ENCODE results near the gene TBC1D5.

The TBC1D5 gene

GRCh38 chr3:17372362-17373210 is 369.8 kb downstream of the TBC1D5 start:
- no peak for TF ChIP-seq CTCF (IDR thresholded peaks at IDR 0.05; ENCODE audit: extremely low read depth, insufficient read depth, missing control alignments)
- no peak for DNase-seq (ENCODE audit: low spot score)
- in situ Hi-C loops (cut with MboI; ENCODE audit: low pct_unique_long_range_greater_than_20kb, low sequenced_read_pairs, unreplicated experiment), result no loop called here

GRCh38 chr3:17369973-17370372 is 372.5 kb downstream of the TBC1D5 start:
- no peak for TF ChIP-seq CTCF (IDR thresholded peaks at IDR 0.05; ENCODE audit: extremely low read depth, insufficient read depth, missing control alignments)
- DNase-seq (ENCODE audit: low spot score), result no peak
- in situ Hi-C loops (cut with MboI; ENCODE audit: low pct_unique_long_range_greater_than_20kb, low sequenced_read_pairs, unreplicated experiment), result no loop called here

- no peak for TF ChIP-seq CTCF (IDR thresholded peaks at IDR 0.05; ENCODE audit: extremely low read depth, insufficient read depth, missing control alignments)
- in situ Hi-C loops (cut with MboI; ENCODE audit: low pct_unique_long_range_greater_than_20kb, low sequenced_read_pairs, unreplicated experiment), result no loop called here
- no peak for DNase-seq (ENCODE audit: low spot score)
Observed at GRCh38 chr3:17367171-17367570, 375.3 kb downstream of the TBC1D5 start.

GRCh38 chr3:17360991-17361390 is 381.4 kb downstream of the TBC1D5 start:
- DNase-seq (ENCODE audit: low spot score), result no peak
- TF ChIP-seq CTCF (IDR thresholded peaks at IDR 0.05; ENCODE audit: extremely low read depth, insufficient read depth, missing control alignments), result no peak
- in situ Hi-C loops (cut with MboI; ENCODE audit: low pct_unique_long_range_greater_than_20kb, low sequenced_read_pairs, unreplicated experiment), result no loop called here

- in situ Hi-C loops (cut with MboI; ENCODE audit: low pct_unique_long_range_greater_than_20kb, low sequenced_read_pairs, unreplicated experiment), result no loop called here
- no peak for DNase-seq (ENCODE audit: low spot score)
Observed at GRCh38 chr3:17359911-17360310, 382.5 kb downstream of the TBC1D5 start.

GRCh38 chr3:17357035-17357710 is 385.3 kb downstream of the TBC1D5 start:
- no peak for TF ChIP-seq CTCF (IDR thresholded peaks at IDR 0.05; ENCODE audit: extremely low read depth, insufficient read depth, missing control alignments)
- no peak for DNase-seq (ENCODE audit: low spot score)
- in situ Hi-C loops (cut with MboI; ENCODE audit: low pct_unique_long_range_greater_than_20kb, low sequenced_read_pairs, unreplicated experiment), result no loop called here

More at GRCh38 chr3:17359911-17360310, 382.5 kb downstream of the TBC1D5 start:
- no peak for TF ChIP-seq CTCF (IDR thresholded peaks at IDR 0.05; ENCODE audit: extremely low read depth, insufficient read depth, missing control alignments)

Measured in GM13977 (cell line).